Femur (tissue), 1 donor: ENCODE measurements around the gene PPIG.
"Not testable (repeated sequence)": the region's sequence is repeated elsewhere in the genome, so short reads cannot be mapped to it uniquely, and the experiment has no call there.

Experiments used
- DNase-seq: peaks from one replicate; pipeline ENCODE4 v3.0.0-alpha.2; 2017

Gene PPIG

GRCh38 chr2:169667583-169667982, 83.4 kb downstream of the PPIG start:
- DNase-seq, result no peak

GRCh38 chr2:169670215-169670651, 86.1 kb downstream of the PPIG start:
- DNase-seq, result no peak

DNA sequence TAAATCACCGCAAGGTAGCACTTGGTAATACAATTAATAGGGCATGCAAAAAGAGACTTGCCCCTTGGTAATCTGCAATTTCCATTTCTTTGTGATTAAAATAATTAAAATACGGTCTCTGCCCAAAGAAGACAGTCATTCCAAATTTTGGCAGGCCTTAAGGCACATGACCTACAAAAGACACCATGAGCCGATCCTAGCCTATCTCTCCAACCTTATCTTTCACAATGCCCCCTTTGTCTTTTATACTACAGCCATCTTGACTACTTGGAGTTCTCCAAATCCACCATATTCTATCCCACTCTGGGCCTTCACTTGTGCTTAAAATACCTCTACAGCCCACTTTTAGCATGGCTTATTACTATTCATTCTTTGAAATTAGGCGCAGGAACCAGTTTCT, 86.8 kb downstream of the PPIG start:
- DNase-seq, result no peak

- no peak for DNase-seq
Measured at GRCh38 chr2:169672406-169672805, 88.3 kb downstream of the PPIG start.

GRCh38 chr2:169673106-169673505, 89.0 kb downstream of the PPIG start:
- DNase-seq, result no peak

DNA sequence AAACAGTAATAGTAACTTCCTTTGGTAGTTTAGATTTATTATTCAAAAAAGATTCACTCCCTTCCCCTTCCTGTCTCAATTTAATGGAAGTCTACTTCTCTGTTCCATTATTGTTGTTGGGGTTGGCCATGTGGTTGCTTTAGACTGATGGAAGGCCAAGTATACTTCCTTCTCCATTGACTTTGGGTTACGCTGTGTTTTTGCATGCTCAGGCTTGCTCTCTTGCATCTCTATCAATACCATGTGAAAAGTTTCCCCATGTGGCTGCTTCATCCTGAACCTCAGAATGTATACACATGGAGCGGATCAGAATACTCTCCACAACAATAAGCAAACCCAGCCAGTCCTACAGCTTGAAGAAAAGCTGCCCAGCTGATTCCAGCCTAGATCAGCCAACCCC, 89.8 kb downstream of the PPIG start:
- DNase-seq, result no peak

DNA sequence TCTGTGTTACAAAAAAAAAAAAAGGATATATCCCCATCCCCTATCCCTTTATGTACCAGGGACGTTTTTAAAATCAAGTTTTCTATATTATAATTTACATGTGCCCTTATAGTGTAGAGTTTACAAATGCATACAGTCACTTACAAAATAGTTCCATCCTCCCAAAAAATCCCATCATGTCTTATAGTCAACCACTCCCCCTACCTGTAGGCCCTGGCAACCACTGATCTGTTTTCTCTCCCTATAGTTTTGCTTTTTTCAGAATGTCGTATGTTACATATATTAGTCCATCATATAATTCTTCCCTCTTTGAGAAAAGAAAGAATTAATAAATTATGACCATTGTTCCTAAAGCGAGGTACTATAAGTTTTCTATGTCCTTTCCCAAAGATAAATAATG, 92.2 kb downstream of the PPIG start:
- no peak for DNase-seq

DNA sequence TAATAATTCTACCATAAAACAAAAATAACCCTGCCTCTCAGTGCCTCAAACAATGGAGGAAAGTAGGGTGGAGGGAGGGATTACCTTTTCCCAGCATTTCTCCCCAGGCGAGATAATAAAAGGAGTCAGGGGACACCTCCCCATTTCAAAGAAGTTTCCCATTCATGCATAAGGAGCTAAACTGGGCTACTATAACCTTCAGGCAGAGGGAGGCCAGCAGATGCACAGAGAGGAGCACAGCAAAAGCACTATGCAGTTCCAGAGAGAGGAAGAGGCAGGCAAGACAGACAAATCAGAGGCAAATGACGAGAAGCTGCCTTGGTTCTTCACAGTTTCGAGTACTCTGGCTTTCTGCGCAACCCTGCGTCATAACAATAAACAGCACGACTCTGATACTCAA, 92.7 kb downstream of the PPIG start:
- no peak for DNase-seq

- DNase-seq, result no peak
Measured at GRCh38 chr2:169683054-169683424, 98.9 kb downstream of the PPIG start.

DNA sequence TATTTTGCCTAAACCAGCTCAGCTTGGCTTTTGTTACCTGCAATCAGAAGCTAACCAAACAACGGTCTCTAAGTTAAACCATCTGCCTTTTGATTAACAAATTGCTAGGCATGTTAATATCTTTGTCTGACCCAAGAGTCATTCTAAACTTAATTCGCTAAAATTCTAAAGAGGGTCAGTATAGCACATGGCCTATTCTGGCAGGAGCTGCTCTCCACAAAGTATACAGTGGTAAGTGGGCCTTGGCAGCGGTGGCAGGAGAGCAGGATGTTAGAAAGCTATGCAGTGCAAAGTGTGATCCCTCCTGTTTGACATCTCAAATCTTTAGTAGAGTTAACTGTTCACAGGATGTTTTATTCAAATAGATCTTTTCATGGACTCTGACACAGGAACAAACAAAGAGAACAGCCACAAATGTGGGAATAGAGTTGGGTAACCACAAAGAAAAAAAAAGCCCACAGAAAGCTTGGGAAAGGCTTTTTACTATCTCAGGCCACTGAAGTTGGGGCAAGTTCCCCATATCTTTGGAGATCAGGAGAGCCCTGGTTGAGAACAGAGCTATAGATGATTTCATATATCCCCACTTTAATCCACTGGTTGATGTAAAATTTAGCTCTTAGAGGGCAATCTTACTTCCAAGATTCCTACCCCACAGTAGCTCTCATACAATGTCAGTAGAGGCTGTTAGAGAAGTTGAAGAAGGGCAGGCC, 99.4 kb downstream of the PPIG start:
- DNase-seq, result no peak

DNA sequence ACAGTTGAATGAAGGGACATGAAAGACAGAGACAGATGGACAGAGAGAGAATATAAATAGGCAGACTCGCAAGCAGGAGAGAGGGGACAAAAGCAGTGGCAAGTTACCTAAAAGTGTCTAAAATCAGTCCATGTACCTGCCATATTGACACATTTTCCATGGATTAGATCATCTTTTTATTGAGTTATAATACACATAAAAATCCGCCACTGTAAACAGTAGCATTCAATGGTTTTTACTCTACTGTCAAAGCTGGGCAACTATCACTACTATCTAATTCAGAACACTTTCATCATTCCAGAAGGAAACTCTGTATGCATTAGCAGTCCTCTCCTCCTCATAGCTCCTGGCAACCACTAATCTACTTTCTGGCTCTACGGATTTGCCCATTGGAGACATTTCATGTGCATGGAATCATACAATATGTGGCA, 100.0 kb downstream of the PPIG start:
- no peak for DNase-seq

GRCh38 chr2:169684712-169685111, 100.6 kb downstream of the PPIG start:
- not testable (repeated sequence) for DNase-seq

GRCh38 chr2:169686825-169687224, 102.7 kb downstream of the PPIG start:
- DNase-seq, result not testable (repeated sequence)

GRCh38 chr2:169687943-169688342, 103.8 kb downstream of the PPIG start:
- DNase-seq, result not testable (repeated sequence)

GRCh38 chr2:169690958-169691357, 106.8 kb downstream of the PPIG start:
- DNase-seq, result no peak
